PC-3 (cell line): ENCODE results near the gene TMC7. TPM values are rescaled to one million over a fixed set of nuclear protein-coding genes. Genes with fewer than 3 reads are reported as not detected.

ENCODE experiments used
- ATAC-seq: fragments of 200-7000 bp; cut with Tn5 transposase; 2 replicates; pipeline ENCODE4 v1.9.1; 2020; ENCODE audit warnings: mild to moderate bottlenecking, moderate library complexity
- BruUV-seq: library from RNA; stranded (reverse); fragments of 400-500 nt; replicated peaks from 2 replicates; lab custom pipeline; 2021; lab: Mats Ljungman, UMichigan
- CTCF ChIA-PET: fragments of 300-600 bp; sonication (Branson Sonifier 250); formaldehyde crosslinking; loops from one replicate; lab custom pipeline; 2022; ENCODE audit warnings: antibody characterized with exemption; lab: Charles Lee
- POLR2A ChIA-PET: fragments of 300-600 bp; sonication (Branson Sonifier 250); formaldehyde crosslinking; loops from one replicate; lab custom pipeline; 2022; ENCODE audit warnings: antibody characterized with exemption; ENCODE audit not compliant: unreplicated experiment; lab: Charles Lee
- DNase-seq: peaks from one replicate; pipeline ENCODE4 v3.0.0-alpha.2; 2015
- H2AFZ ChIP-seq: fragments of 300-600 bp; sonication (generic); 2 replicates; pipeline ENCODE4 v1.6.0; 2016; ENCODE audit warnings: antibody characterized with exemption, low read length
- H3F3A ChIP-seq: fragments of 300-600 bp; sonication (generic); one replicate; pipeline ENCODE4 v1.6.0; 2017; ENCODE audit warnings: antibody characterized with exemption, low read length, control low read depth, mild to moderate bottlenecking; ENCODE audit not compliant: unreplicated experiment
- H3K27ac ChIP-seq: fragments of 300-600 bp; sonication (generic); 2 replicates; pipeline ENCODE4 v1.5.1; 2016; ENCODE audit warnings: mild to moderate bottlenecking, low read length
- H3K27me3 ChIP-seq: fragments of 300-600 bp; sonication (generic); 2 replicates; pipeline ENCODE4 v1.6.1; 2016; ENCODE audit warnings: low read length, mixed read lengths
- H3K36me3 ChIP-seq: fragments of 300-600 bp; sonication (generic); 2 replicates; pipeline ENCODE4 v1.6.1; 2016; ENCODE audit warnings: low read depth, mixed run types, low read length, mixed read lengths
- H3K4me1 ChIP-seq: fragments of 300-600 bp; sonication (generic); 2 replicates; pipeline ENCODE4 v1.5.1; 2016; ENCODE audit warnings: low read length; ENCODE audit not compliant: insufficient read depth
- H3K4me2 ChIP-seq: fragments of 300-600 bp; sonication (generic); 2 replicates; pipeline ENCODE4 v1.6.0; 2016; ENCODE audit warnings: low read length
- H3K4me3 ChIP-seq: fragments of 300-600 bp; sonication (generic); 2 replicates; pipeline ENCODE4 v1.5.1; 2016; ENCODE audit warnings: mild to moderate bottlenecking, low read length, mixed read lengths
- H3K79me2 ChIP-seq: fragments of 300-600 bp; sonication (generic); 2 replicates; pipeline ENCODE4 v1.6.1; 2017; ENCODE audit warnings: low read length, mixed read lengths
- H3K9ac ChIP-seq: fragments of 300-600 bp; sonication (generic); 2 replicates; pipeline ENCODE4 v1.6.0; 2016; ENCODE audit warnings: mild to moderate bottlenecking, low read length
- H3K9me2 ChIP-seq: fragments of 300-600 bp; sonication (generic); replicated peaks from 2 replicates; pipeline ENCODE4 v1.6.1; 2016; ENCODE audit warnings: mixed run types, low read length, mixed read lengths
- H3K9me3 ChIP-seq: fragments of 300-600 bp; sonication (generic); 2 replicates; pipeline ENCODE4 v1.6.1; 2016; ENCODE audit warnings: low read length, mixed read lengths
- H4K20me1 ChIP-seq: fragments of 300-600 bp; sonication (generic); 2 replicates; pipeline ENCODE4 v1.6.1; 2016; ENCODE audit warnings: low read length, mixed read lengths
- EZH2 ChIP-seq: fragments of 300-600 bp; sonication (generic); IDR thresholded peaks from one replicate; pipeline ENCODE4 v1.6.1; 2017; ENCODE audit warnings: antibody characterized with exemption, mild to moderate bottlenecking, low read length; ENCODE audit not compliant: unreplicated experiment
- EZH2phosphoT487 ChIP-seq: fragments of 300-600 bp; sonication (generic); IDR thresholded peaks from 2 replicates; pipeline ENCODE4 v1.6.1; 2018; ENCODE audit warnings: mild to moderate bottlenecking, antibody characterized with exemption, low read length, borderline replicate concordance
- intact Hi-C: fragments of 100-400 bp; cut with micrococcal nuclease; formaldehyde crosslinking; loops from 2 replicates; pipeline ENCODE4 v1.9.0; 2023
- total RNA-seq: library from RNA; depleted of rRNA; stranded (reverse); fragments of >200 nt; gene quantifications from 2 replicates; pipeline ENCODE4 v1.2.3, GENCODE V29; 2014
- TF ChIP-seq, protein P1 (sequence below): fragments of 300-600 bp; sonication (generic); conservative IDR thresholded peaks from 2 replicates; pipeline ENCODE4 v1.5.1; 2017; ENCODE audit warnings: antibody characterized with exemption, low read depth, mild to moderate bottlenecking, low read length

The TMC7 gene
- total RNA-seq, 1 experiment from 2014 or later: 5.3 TPM

DNA sequence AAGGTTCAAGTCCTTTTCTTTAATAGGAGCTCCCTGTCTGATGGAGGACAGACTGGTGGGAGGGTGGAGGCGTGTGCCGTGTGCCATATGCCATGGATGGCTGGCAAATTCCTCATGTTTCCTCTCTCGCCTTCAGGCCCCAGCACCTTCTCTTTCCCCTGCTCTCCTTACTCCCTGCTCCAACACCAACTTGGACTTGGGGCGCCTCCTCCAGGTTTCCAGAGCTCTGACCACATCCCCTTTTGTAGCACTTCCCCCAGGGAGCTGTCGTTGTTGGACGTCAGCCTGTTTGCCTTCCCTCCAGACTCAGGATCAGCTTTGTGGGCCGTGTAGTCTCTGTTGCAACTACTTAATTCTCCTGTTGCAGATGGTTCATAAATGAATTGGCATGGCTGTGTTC, 30.7 kb downstream of the TMC7 start:
- Histone ChIP-seq H3K4me2 (no peak overlapping the region), H3K9me2 (no peaks in the 10 kb centered on the region), H3K4me1 (no peaks in the 10 kb centered on the region), H4K20me1 (no peaks in the 10 kb centered on the region), H3F3A (no peaks in the 10 kb centered on the region), H3K9ac (no peak overlapping the region), H3K9me3 (no peaks in the 10 kb centered on the region), H3K27ac (no peak overlapping the region), H3K79me2 (no peaks in the 10 kb centered on the region), H3K4me3 (no peak overlapping the region), H2AFZ (no peak overlapping the region), H3K36me3 (peaks cover 14% of the 10 kb centered on the region), H3K27me3 (no peaks in the 10 kb centered on the region)
- TF ChIP-seq, protein P1, sequence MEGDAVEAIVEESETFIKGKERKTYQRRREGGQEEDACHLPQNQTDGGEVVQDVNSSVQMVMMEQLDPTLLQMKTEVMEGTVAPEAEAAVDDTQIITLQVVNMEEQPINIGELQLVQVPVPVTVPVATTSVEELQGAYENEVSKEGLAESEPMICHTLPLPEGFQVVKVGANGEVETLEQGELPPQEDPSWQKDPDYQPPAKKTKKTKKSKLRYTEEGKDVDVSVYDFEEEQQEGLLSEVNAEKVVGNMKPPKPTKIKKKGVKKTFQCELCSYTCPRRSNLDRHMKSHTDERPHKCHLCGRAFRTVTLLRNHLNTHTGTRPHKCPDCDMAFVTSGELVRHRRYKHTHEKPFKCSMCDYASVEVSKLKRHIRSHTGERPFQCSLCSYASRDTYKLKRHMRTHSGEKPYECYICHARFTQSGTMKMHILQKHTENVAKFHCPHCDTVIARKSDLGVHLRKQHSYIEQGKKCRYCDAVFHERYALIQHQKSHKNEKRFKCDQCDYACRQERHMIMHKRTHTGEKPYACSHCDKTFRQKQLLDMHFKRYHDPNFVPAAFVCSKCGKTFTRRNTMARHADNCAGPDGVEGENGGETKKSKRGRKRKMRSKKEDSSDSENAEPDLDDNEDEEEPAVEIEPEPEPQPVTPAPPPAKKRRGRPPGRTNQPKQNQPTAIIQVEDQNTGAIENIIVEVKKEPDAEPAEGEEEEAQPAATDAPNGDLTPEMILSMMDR: 0 out of 2 replicates have a peak, but pooled peaks have one; percentile 20
- TF ChIP-seq EZH2phosphoT487 (no peak), EZH2 (no peak)
- ATAC-seq (no peak), DNase-seq (no peak)
- CTCF ChIA-PET: no interaction called here
- BruUV-seq: no TSS peak
- intact Hi-C loops: no loop called here
- POLR2A ChIA-PET: no interaction called here

- CTCF ChIA-PET: interaction anchor here (0.6 kb wide), 1 partner anchor 57 kb away, joined by 3 read pairs; no protein-coding TSS in a partner anchor
- Histone ChIP-seq H3K27me3 (no peaks in the 10 kb centered on the region), H2AFZ (no peak overlapping the region), H4K20me1 (no peaks in the 10 kb centered on the region), H3K9ac (no peak overlapping the region), H3K4me1 (no peaks in the 10 kb centered on the region), H3K27ac (no peak overlapping the region), H3K4me2 (no peak overlapping the region), H3K9me3 (no peaks in the 10 kb centered on the region), H3K9me2 (no peaks in the 10 kb centered on the region), H3K36me3 (peaks cover 16% of the 10 kb centered on the region), H3K4me3 (no peak overlapping the region), H3F3A (no peaks in the 10 kb centered on the region), H3K79me2 (no peaks in the 10 kb centered on the region)
- ATAC-seq (no peak), DNase-seq (no peak)
- POLR2A ChIA-PET: no interaction called here
- no peak for TF ChIP-seq EZH2phosphoT487
- TF ChIP-seq, protein P1: no peak
- no peak for TF ChIP-seq EZH2
- intact Hi-C loops: loop anchor here (5.0 kb wide), 1 partner anchor 50 kb away; the partner anchor contains the start of gene COQ7
- no TSS peak for BruUV-seq
These were observed 33.4 kb downstream of the TMC7 start for GRCh38 chr16:19017179-19017578.

- Histone ChIP-seq H3K27me3 (no peaks in the 10 kb centered on the region), H3K79me2 (no peaks in the 10 kb centered on the region), H3K27ac (no peak overlapping the region), H3K9ac (no peak overlapping the region), H3K36me3 (peaks cover 21% of the 10 kb centered on the region), H4K20me1 (no peaks in the 10 kb centered on the region), H3K9me2 (no peaks in the 10 kb centered on the region), H3K4me1 (no peaks in the 10 kb centered on the region), H2AFZ (no peak overlapping the region), H3K4me3 (no peak overlapping the region), H3K9me3 (no peaks in the 10 kb centered on the region), H3F3A (no peaks in the 10 kb centered on the region), H3K4me2 (no peak overlapping the region)
- BruUV-seq: no TSS peak
- ATAC-seq: no peak
- no peak for DNase-seq
- ChIA-PET POLR2A (no interaction called here), CTCF (no interaction called here)
- intact Hi-C loops: no loop called here
- no peak for TF ChIP-seq EZH2
- TF ChIP-seq EZH2phosphoT487: no peak
- TF ChIP-seq, protein P1: no peak
These were observed 37.0 kb downstream of the TMC7 start for GRCh38 chr16:19020689-19021088.
